GM23338 (cell line): ENCODE data around the gene TRIM8. TPM values are rescaled to one million over a fixed set of nuclear protein-coding genes. Genes with fewer than 3 reads are reported as not detected.

ENCODE experiments used
- ATAC-seq: fragments of 200-7000 bp; cut with Tn5 transposase; 3 replicates; pipeline ENCODE4 v1.9.1; 2020
- DNase-seq: peaks from one replicate; pipeline ENCODE4 v3.0.0-alpha.2; 2015; ENCODE audit warnings: low spot score
- H2AFZ ChIP-seq: fragments of 200-600 bp; sonication (generic); 2 replicates; pipeline ENCODE4 v1.8.0; 2016; ENCODE audit warnings: antibody characterized with exemption, mild to moderate bottlenecking, moderate library complexity
- H3F3A ChIP-seq: fragments of 200-600 bp; sonication (generic); replicated peaks from 2 replicates; pipeline ENCODE4 v1.8.0; 2017; ENCODE audit warnings: antibody characterized with exemption, mixed run types, low read depth
- H3K27ac ChIP-seq: fragments of 200-600 bp; sonication (generic); 2 replicates; pipeline ENCODE4 v1.6.1; 2016; ENCODE audit warnings: low read depth
- H3K27me3 ChIP-seq: fragments of 200-600 bp; sonication (generic); 2 replicates; pipeline ENCODE4 v1.8.0; 2016; ENCODE audit warnings: mild to moderate bottlenecking, mixed run types, moderate library complexity; ENCODE audit not compliant: insufficient read depth
- H3K36me3 ChIP-seq: fragments of 200-600 bp; sonication (generic); 2 replicates; pipeline ENCODE4 v1.8.0; 2016; ENCODE audit warnings: mild to moderate bottlenecking; ENCODE audit not compliant: insufficient read depth
- H3K4me1 ChIP-seq: fragments of 200-600 bp; sonication (generic); 2 replicates; pipeline ENCODE4 v1.8.0; 2016; ENCODE audit warnings: mild to moderate bottlenecking, moderate library complexity; ENCODE audit not compliant: insufficient read depth
- H3K4me2 ChIP-seq: fragments of 200-600 bp; sonication (generic); 2 replicates; pipeline ENCODE4 v1.7.1; 2017; ENCODE audit warnings: mixed run types
- H3K4me3 ChIP-seq: fragments of 200-600 bp; sonication (generic); 2 replicates; pipeline ENCODE4 v1.6.1; 2016; ENCODE audit warnings: mixed run types
- H3K79me2 ChIP-seq: fragments of 200-600 bp; sonication (generic); replicated peaks from 2 replicates; pipeline ENCODE4 v1.8.0; 2017; ENCODE audit warnings: mild to moderate bottlenecking; ENCODE audit not compliant: insufficient read depth
- H3K9me2 ChIP-seq: fragments of 200-600 bp; sonication (generic); 2 replicates; pipeline ENCODE4 v1.8.0; 2017; ENCODE audit not compliant: insufficient read depth
- H4K20me1 ChIP-seq: fragments of 200-600 bp; sonication (generic); replicated peaks from 2 replicates; pipeline ENCODE4 v1.8.0; 2017; ENCODE audit warnings: mild to moderate bottlenecking; ENCODE audit not compliant: insufficient read depth
- H3K27ac Mint-ChIP-seq: 2 replicates; pipeline ENCODE4 v1.8.0; 2020; ENCODE audit warnings: inconsistent platforms, mild to moderate bottlenecking, moderate library complexity, mixed read lengths
- H3K27me3 Mint-ChIP-seq: 3 replicates; pipeline ENCODE4 v1.8.0; 2022; ENCODE audit warnings: low read depth, mild to moderate bottlenecking, moderate library complexity, mixed read lengths, inconsistent platforms; ENCODE audit not compliant: insufficient read depth, poor library complexity
- H3K36me3 Mint-ChIP-seq: 3 replicates; pipeline ENCODE4 v1.8.0; 2021; ENCODE audit warnings: low read depth, mild to moderate bottlenecking, inconsistent platforms, moderate library complexity, mixed read lengths
- H3K4me1 Mint-ChIP-seq: 3 replicates; pipeline ENCODE4 v1.8.0; 2020; ENCODE audit warnings: mild to moderate bottlenecking, inconsistent platforms, mixed read lengths
- H3K4me3 Mint-ChIP-seq: 3 replicates; pipeline ENCODE4 v1.8.0; 2021; ENCODE audit warnings: moderate library complexity, mild to moderate bottlenecking, inconsistent platforms, mixed read lengths
- H3K9me3 Mint-ChIP-seq: 3 replicates; pipeline ENCODE4 v1.8.0; 2020; ENCODE audit warnings: moderate library complexity, mild to moderate bottlenecking, inconsistent platforms, mixed read lengths
- CREB1 ChIP-seq: fragments of 250-450 bp; sonication (Bioruptor Pico); IDR thresholded peaks from 2 replicates; pipeline ENCODE4 v1.5.0; 2020; ENCODE audit warnings: low read depth, mild to moderate bottlenecking, moderate library complexity
- EZH2 ChIP-seq: fragments of 200-600 bp; sonication (generic); IDR thresholded peaks from one replicate; pipeline ENCODE4 v1.8.0; 2017; ENCODE audit warnings: antibody characterized with exemption, mild to moderate bottlenecking, low read depth; ENCODE audit not compliant: unreplicated experiment
- EZH2phosphoT487 ChIP-seq: fragments of 200-600 bp; sonication (generic); IDR thresholded peaks from one replicate; pipeline ENCODE4 v1.8.1; 2018; ENCODE audit warnings: antibody characterized with exemption; ENCODE audit not compliant: unreplicated experiment
- JUNB ChIP-seq: IDR thresholded peaks from one replicate; pipeline ENCODE4 v1.6.1; 2016; ENCODE audit warnings: antibody characterized with exemption; ENCODE audit not compliant: unreplicated experiment
- NANOG ChIP-seq: IDR thresholded peaks from 2 replicates; pipeline ENCODE4 v1.6.1; 2016; ENCODE audit warnings: antibody characterized with exemption, borderline replicate concordance
- POLR2AphosphoS5 ChIP-seq: IDR thresholded peaks from 2 replicates; pipeline ENCODE4 v1.6.1; 2016; ENCODE audit warnings: antibody characterized with exemption, low read depth
- STAT1 ChIP-seq: IDR thresholded peaks from one replicate; pipeline ENCODE4 v1.6.1; 2016; ENCODE audit warnings: antibody characterized with exemption; ENCODE audit not compliant: unreplicated experiment
- ZNF114 ChIP-seq: fragments of 250-450 bp; sonication (Bioruptor Pico); IDR thresholded peaks from 2 replicates; pipeline ENCODE4 v1.5.0; 2020; ENCODE audit warnings: mild to moderate bottlenecking, moderate library complexity
- ZNF331 ChIP-seq: fragments of 250-450 bp; sonication (Bioruptor Pico); IDR thresholded peaks from 2 replicates; pipeline ENCODE4 v1.5.0; 2020; ENCODE audit warnings: low read depth, mild to moderate bottlenecking, moderate library complexity
- polyA plus RNA-seq: library from polyadenylated mRNA; unstranded; fragments of >200 nt; fragmentation: Nextera tagmentation; extraction: Ambion mirVana; gene quantifications from 2 replicates; pipeline ENCODE4 v1.2.1, GENCODE V29; 2016
- total RNA-seq: library from RNA; depleted of rRNA; stranded (reverse); fragments of >200 nt; shearing (Covaris generic); gene quantifications from 2 replicates; pipeline ENCODE4 v1.2.3, GENCODE V29; 2014
- TF ChIP-seq, protein P1 (sequence below), 2 experiments: fragments of 200-600 bp in 1 of 2; sonication (generic) in 1 of 2; conservative IDR thresholded peaks; 2 replicates each; pipeline versions ENCODE4 v1.5.1 to v1.6.1; 2016 to 2017; ENCODE audit warnings: antibody characterized with exemption in 2 of 2, low read depth in 2 of 2, mild to moderate bottlenecking in 2 of 2, moderate library complexity in 1 of 2
- TF ChIP-seq, protein P2 (sequence below): fragments of 250-450 bp; sonication (Bioruptor Pico); IDR thresholded peaks from 2 replicates; pipeline ENCODE4 v1.5.0; 2020; ENCODE audit warnings: mild to moderate bottlenecking, moderate library complexity
- TF ChIP-seq, protein P3 (sequence below): IDR thresholded peaks from one replicate; pipeline ENCODE4 v1.6.1; 2018; ENCODE audit warnings: antibody characterized with exemption; ENCODE audit not compliant: unreplicated experiment
- TF ChIP-seq, protein P4 (sequence below): IDR thresholded peaks from 2 replicates; pipeline ENCODE4 v1.6.1; 2016; ENCODE audit warnings: antibody characterized with exemption

Gene TRIM8
- total and polyA plus RNA-seq, 2 experiments from 2014 or later, result 15.1 to 36.7 TPM

DNA sequence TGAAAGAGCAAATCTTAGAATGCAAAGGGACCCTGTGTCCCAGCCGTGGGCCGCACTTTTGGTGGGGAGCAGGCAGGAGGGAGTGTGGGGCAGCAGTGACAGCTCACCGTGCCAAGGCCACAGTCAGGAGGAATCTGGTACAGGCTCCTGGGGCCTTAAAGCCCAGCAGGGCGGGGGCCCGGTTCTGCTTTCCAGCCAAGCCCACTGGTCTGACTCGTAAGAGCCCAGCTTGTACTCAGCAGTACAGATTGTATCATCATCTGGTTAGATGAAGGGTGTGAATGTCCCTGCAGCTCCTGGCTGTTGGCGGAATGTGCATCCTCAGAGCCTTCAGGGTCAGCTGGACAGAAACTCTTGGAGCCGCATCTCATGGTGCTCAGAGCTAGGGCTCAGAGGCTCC is 30.5 kb upstream of the TRIM8 start:
- Histone ChIP-seq H3K27ac (no peak overlapping the region), H3K9me2 (no peaks in the 10 kb centered on the region), H3K36me3 (no peaks in the 10 kb centered on the region), H3K4me2 (no peak overlapping the region), H3K4me3 (no peak overlapping the region), H3K79me2 (no peaks in the 10 kb centered on the region), H3K27me3 (no peaks in the 10 kb centered on the region), H4K20me1 (no peaks in the 10 kb centered on the region), H3K4me1 (peaks cover 3% of the 10 kb centered on the region; the same call in 1 of the 2 replicates), H2AFZ (no peak overlapping the region), H3F3A (no peaks in the 10 kb centered on the region)
- Mint-ChIP-seq H3K9me3 (no peaks in the 10 kb centered on the region), H3K4me3 (no peak overlapping the region), H3K27me3 (peaks cover 5% of the 10 kb centered on the region), H3K36me3 (no peaks in the 10 kb centered on the region; the same call in 2 of the 3 replicates), H3K4me1 (peaks cover 19% of the 10 kb centered on the region), H3K27ac (no peak overlapping the region)
- DNase-seq (no peak), ATAC-seq (no peak)
- TF ChIP-seq EZH2phosphoT487 (no peak), ZNF114 (CRISPR knock-in tag) (no peak), ZNF331 (CRISPR knock-in tag) (no peak), NANOG (no peak), STAT1 (no peak), CREB1 (CRISPR knock-in tag) (no peak), EZH2 (no peak), POLR2AphosphoS5 (no peak), JUNB (no peak)
- TF ChIP-seq, protein P1, sequence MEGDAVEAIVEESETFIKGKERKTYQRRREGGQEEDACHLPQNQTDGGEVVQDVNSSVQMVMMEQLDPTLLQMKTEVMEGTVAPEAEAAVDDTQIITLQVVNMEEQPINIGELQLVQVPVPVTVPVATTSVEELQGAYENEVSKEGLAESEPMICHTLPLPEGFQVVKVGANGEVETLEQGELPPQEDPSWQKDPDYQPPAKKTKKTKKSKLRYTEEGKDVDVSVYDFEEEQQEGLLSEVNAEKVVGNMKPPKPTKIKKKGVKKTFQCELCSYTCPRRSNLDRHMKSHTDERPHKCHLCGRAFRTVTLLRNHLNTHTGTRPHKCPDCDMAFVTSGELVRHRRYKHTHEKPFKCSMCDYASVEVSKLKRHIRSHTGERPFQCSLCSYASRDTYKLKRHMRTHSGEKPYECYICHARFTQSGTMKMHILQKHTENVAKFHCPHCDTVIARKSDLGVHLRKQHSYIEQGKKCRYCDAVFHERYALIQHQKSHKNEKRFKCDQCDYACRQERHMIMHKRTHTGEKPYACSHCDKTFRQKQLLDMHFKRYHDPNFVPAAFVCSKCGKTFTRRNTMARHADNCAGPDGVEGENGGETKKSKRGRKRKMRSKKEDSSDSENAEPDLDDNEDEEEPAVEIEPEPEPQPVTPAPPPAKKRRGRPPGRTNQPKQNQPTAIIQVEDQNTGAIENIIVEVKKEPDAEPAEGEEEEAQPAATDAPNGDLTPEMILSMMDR (conservative IDR thresholded peaks at IDR 0.05; ENCODE audit: low read depth in 2 of 2), result no peak
- TF ChIP-seq, protein P2, sequence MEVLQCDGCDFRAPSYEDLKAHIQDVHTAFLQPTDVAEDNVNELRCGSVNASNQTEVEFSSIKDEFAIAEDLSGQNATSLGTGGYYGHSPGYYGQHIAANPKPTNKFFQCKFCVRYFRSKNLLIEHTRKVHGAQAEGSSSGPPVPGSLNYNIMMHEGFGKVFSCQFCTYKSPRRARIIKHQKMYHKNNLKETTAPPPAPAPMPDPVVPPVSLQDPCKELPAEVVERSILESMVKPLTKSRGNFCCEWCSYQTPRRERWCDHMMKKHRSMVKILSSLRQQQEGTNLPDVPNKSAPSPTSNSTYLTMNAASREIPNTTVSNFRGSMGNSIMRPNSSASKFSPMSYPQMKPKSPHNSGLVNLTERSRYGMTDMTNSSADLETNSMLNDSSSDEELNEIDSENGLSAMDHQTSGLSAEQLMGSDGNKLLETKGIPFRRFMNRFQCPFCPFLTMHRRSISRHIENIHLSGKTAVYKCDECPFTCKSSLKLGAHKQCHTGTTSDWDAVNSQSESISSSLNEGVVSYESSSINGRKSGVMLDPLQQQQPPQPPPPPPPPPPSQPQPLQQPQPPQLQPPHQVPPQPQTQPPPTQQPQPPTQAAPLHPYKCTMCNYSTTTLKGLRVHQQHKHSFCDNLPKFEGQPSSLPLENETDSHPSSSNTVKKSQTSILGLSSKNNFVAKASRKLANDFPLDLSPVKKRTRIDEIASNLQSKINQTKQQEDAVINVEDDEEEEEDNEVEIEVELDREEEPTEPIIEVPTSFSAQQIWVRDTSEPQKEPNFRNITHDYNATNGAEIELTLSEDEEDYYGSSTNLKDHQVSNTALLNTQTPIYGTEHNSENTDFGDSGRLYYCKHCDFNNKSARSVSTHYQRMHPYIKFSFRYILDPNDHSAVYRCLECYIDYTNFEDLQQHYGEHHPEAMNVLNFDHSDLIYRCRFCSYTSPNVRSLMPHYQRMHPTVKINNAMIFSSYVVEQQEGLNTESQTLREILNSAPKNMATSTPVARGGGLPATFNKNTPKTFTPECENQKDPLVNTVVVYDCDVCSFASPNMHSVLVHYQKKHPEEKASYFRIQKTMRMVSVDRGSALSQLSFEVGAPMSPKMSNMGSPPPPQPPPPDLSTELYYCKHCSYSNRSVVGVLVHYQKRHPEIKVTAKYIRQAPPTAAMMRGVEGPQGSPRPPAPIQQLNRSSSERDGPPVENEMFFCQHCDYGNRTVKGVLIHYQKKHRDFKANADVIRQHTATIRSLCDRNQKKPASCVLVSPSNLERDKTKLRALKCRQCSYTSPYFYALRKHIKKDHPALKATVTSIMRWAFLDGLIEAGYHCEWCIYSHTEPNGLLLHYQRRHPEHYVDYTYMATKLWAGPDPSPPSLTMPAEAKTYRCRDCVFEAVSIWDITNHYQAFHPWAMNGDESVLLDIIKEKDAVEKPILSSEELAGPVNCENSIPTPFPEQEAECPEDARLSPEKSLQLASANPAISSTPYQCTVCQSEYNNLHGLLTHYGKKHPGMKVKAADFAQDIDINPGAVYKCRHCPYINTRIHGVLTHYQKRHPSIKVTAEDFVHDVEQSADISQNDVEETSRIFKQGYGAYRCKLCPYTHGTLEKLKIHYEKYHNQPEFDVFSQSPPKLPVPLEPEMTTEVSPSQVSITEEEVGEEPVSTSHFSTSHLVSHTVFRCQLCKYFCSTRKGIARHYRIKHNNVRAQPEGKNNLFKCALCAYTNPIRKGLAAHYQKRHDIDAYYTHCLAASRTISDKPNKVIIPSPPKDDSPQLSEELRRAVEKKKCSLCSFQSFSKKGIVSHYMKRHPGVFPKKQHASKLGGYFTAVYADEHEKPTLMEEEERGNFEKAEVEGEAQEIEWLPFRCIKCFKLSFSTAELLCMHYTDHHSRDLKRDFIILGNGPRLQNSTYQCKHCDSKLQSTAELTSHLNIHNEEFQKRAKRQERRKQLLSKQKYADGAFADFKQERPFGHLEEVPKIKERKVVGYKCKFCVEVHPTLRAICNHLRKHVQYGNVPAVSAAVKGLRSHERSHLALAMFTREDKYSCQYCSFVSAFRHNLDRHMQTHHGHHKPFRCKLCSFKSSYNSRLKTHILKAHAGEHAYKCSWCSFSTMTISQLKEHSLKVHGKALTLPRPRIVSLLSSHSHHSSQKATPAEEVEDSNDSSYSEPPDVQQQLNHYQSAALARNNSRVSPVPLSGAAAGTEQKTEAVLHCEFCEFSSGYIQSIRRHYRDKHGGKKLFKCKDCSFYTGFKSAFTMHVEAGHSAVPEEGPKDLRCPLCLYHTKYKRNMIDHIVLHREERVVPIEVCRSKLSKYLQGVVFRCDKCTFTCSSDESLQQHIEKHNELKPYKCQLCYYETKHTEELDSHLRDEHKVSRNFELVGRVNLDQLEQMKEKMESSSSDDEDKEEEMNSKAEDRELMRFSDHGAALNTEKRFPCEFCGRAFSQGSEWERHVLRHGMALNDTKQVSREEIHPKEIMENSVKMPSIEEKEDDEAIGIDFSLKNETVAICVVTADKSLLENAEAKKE (CRISPR knock-in tag), result no peak
- TF ChIP-seq, protein P3, sequence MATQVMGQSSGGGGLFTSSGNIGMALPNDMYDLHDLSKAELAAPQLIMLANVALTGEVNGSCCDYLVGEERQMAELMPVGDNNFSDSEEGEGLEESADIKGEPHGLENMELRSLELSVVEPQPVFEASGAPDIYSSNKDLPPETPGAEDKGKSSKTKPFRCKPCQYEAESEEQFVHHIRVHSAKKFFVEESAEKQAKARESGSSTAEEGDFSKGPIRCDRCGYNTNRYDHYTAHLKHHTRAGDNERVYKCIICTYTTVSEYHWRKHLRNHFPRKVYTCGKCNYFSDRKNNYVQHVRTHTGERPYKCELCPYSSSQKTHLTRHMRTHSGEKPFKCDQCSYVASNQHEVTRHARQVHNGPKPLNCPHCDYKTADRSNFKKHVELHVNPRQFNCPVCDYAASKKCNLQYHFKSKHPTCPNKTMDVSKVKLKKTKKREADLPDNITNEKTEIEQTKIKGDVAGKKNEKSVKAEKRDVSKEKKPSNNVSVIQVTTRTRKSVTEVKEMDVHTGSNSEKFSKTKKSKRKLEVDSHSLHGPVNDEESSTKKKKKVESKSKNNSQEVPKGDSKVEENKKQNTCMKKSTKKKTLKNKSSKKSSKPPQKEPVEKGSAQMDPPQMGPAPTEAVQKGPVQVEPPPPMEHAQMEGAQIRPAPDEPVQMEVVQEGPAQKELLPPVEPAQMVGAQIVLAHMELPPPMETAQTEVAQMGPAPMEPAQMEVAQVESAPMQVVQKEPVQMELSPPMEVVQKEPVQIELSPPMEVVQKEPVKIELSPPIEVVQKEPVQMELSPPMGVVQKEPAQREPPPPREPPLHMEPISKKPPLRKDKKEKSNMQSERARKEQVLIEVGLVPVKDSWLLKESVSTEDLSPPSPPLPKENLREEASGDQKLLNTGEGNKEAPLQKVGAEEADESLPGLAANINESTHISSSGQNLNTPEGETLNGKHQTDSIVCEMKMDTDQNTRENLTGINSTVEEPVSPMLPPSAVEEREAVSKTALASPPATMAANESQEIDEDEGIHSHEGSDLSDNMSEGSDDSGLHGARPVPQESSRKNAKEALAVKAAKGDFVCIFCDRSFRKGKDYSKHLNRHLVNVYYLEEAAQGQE, result no peak
- TF ChIP-seq, protein P4, sequence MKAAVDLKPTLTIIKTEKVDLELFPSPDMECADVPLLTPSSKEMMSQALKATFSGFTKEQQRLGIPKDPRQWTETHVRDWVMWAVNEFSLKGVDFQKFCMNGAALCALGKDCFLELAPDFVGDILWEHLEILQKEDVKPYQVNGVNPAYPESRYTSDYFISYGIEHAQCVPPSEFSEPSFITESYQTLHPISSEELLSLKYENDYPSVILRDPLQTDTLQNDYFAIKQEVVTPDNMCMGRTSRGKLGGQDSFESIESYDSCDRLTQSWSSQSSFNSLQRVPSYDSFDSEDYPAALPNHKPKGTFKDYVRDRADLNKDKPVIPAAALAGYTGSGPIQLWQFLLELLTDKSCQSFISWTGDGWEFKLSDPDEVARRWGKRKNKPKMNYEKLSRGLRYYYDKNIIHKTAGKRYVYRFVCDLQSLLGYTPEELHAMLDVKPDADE, result no peak
